ENCODE data around the gene GID8. TPM values are rescaled to one million over a fixed set of nuclear protein-coding genes. Genes with fewer than 3 reads are reported as not detected.
A peak's percentile ranks its signal among the peaks of the same experiment; 100 is the strongest.

GID8 gene
- total and polyA plus RNA-seq, 2 of the 13 experiments (the other 11 are each of a cell fraction or from before 2014, with no cell fraction given), result 39.6 to 59.8 TPM

GRCh38 chr20:62963614-62964397, 25.9 kb downstream of the GID8 start (continued):
- TF ChIP-seq NFAT5 (CRISPR knock-in tag; IDR thresholded peaks at IDR 0.05) (0 out of 2 replicates have a peak, but pooled peaks have one; percentile 50), NR2F2 (IDR thresholded peaks at IDR 0.05; ENCODE audit: borderline replicate concordance, low read depth) (no peak), FOXM1 (CRISPR knock-in tag; IDR thresholded peaks at IDR 0.05) (no peak), CERS6 (CRISPR knock-in tag; IDR thresholded peaks at IDR 0.05) (0 out of 2 replicates have a peak, but pooled peaks have one; percentile 15), IKZF5 (CRISPR knock-in tag; IDR thresholded peaks at IDR 0.05) (no peak), ZMYM4 (CRISPR knock-in tag; IDR thresholded peaks at IDR 0.05) (no peak), AGO2 (optimal IDR thresholded peaks at IDR 0.05; ENCODE audit: low read depth, low read length) (peak; percentile 13), ETV6 (CRISPR knock-in tag; conservative IDR thresholded peaks at IDR 0.05) (no peak), ZNF574 (CRISPR knock-in tag; IDR thresholded peaks at IDR 0.05) (0 out of 2 replicates have a peak, but pooled peaks have one; percentile 13), RBFOX2 (IDR thresholded peaks at IDR 0.05; ENCODE audit: low read depth, low read length) (peak; percentile 54), MBNL3 (CRISPR knock-in tag; conservative IDR thresholded peaks at IDR 0.05) (no peak), KDM3A (CRISPR knock-in tag; IDR thresholded peaks at IDR 0.05; ENCODE audit: low read depth) (peak; percentile 26; the same call in 1 of the 2 replicates), GABPB1 (CRISPR knock-in tag; IDR thresholded peaks at IDR 0.05) (0 out of 2 replicates have a peak, but pooled peaks have one; percentile 14), POLR2A (IDR thresholded peaks at IDR 0.05; ENCODE audit: insufficient read depth in 1 of 2, low read depth in 2 of 2, low read length in 2 of 2) (peak in 1 of 2 experiments; percentile 15; a peak in 1 of 4 replicates)
